Measurements from ENCODE around the gene SF3B3. TPM values are rescaled to one million over a fixed set of nuclear protein-coding genes. Genes with fewer than 3 reads are reported as not detected.

SF3B3 gene
- total RNA-seq, 1 donor from 2014 or later: 176 TPM

GRCh38 chr16:70569752-70570151 lies 46.1 kb downstream of the SF3B3 start:
- no peak overlapping the region for H3K4me3 ChIP-seq
- H3K27me3 ChIP-seq (ENCODE audit: low read depth): no peaks in the 10 kb centered on the region
- no peaks in the 10 kb centered on the region for H3K9me3 ChIP-seq
- intact Hi-C loops (cut with DNase I): no loop called here
- no peak for TF ChIP-seq CTCF (IDR thresholded peaks at IDR 0.05)
- peaks cover 39% of the 10 kb centered on the region for H3K4me1 ChIP-seq
- ATAC-seq (no peak), DNase-seq (no peak)
- no peak overlapping the region for H3K27ac ChIP-seq
- H3K36me3 ChIP-seq: peaks cover 86% of the 10 kb centered on the region

GRCh38 chr16:70570967-70571570 lies 47.5 kb downstream of the SF3B3 start:
- Histone ChIP-seq H3K4me3 (no peak overlapping the region), H3K27me3 (ENCODE audit: low read depth) (no peaks in the 10 kb centered on the region), H3K36me3 (peaks cover 78% of the 10 kb centered on the region), H3K4me1 (peaks cover 45% of the 10 kb centered on the region), H3K27ac (no peak overlapping the region), H3K9me3 (no peaks in the 10 kb centered on the region)
- DNase-seq (no peak), ATAC-seq (peak; percentile 56 to 60)
- intact Hi-C loops (cut with DNase I): no loop called here
- no peak for TF ChIP-seq CTCF (IDR thresholded peaks at IDR 0.05)

- no peak for TF ChIP-seq CTCF (IDR thresholded peaks at IDR 0.05)
- no peaks in the 10 kb centered on the region for H3K27me3 ChIP-seq (ENCODE audit: low read depth)
- ATAC-seq (no peak), DNase-seq (no peak)
- peaks cover 73% of the 10 kb centered on the region for H3K36me3 ChIP-seq
- peaks cover 50% of the 10 kb centered on the region for H3K4me1 ChIP-seq
- intact Hi-C loops (cut with DNase I): no loop called here
- H3K4me3 ChIP-seq: no peak overlapping the region
- H3K27ac ChIP-seq: no peak overlapping the region
- H3K9me3 ChIP-seq: no peaks in the 10 kb centered on the region
Measured at GRCh38 chr16:70571623-70572022, 48.0 kb downstream of the SF3B3 start.

- DNase-seq (no peak), ATAC-seq (no peak)
- H3K27ac ChIP-seq: peak overlapping the region; percentile 44
- peaks cover 57% of the 10 kb centered on the region for H3K4me1 ChIP-seq
- intact Hi-C loops (cut with DNase I): no loop called here
- no peak overlapping the region for H3K4me3 ChIP-seq
- TF ChIP-seq CTCF (IDR thresholded peaks at IDR 0.05): no peak
- H3K9me3 ChIP-seq: no peaks in the 10 kb centered on the region
- H3K27me3 ChIP-seq (ENCODE audit: low read depth): no peaks in the 10 kb centered on the region
- peaks cover 66% of the 10 kb centered on the region for H3K36me3 ChIP-seq
Measured at GRCh38 chr16:70572050-70572925, 48.7 kb downstream of the SF3B3 start.

- no peak for ATAC-seq
- intact Hi-C loops (cut with DNase I): no loop called here
- H3K27ac ChIP-seq: peak overlapping the region; percentile 44
- peaks cover 60% of the 10 kb centered on the region for H3K36me3 ChIP-seq
- no peaks in the 10 kb centered on the region for H3K9me3 ChIP-seq
- DNase-seq: no peak
- peaks cover 58% of the 10 kb centered on the region for H3K4me1 ChIP-seq
- no peaks in the 10 kb centered on the region for H3K27me3 ChIP-seq (ENCODE audit: low read depth)
- no peak overlapping the region for H3K4me3 ChIP-seq
- TF ChIP-seq CTCF (IDR thresholded peaks at IDR 0.05): no peak
Measured at GRCh38 chr16:70572926-70573270, 49.3 kb downstream of the SF3B3 start.

Measured in lower lobe of right lung (tissue), 2 donors.